Peyer's patch (tissue), 4 donors: ENCODE measurements around the gene KMT5C.
A peak's percentile ranks its signal among the peaks of the same experiment; 100 is the strongest.

Experiments used
- POLR2A ChIP-seq, 2 donors: fragments of 450-650 bp; IDR thresholded peaks; one replicate each; pipeline ENCODE4 v1.5.1; 2017; ENCODE audit warnings: antibody characterized with exemption in 2 of 2, mild to moderate bottlenecking in 2 of 2, moderate library complexity in 2 of 2
- TF ChIP-seq, protein P1 (sequence below), 6 experiments: fragments of 450-650 bp in 4 of 6; fragments of 200-600 bp in 2 of 6; sonication (generic) in 1 of 6; IDR thresholded peaks; one replicate each; pipeline ENCODE4 v1.5.1; 2017 to 2019; ENCODE audit warnings: antibody characterized with exemption in 6 of 6, mild to moderate bottlenecking in 3 of 6, moderate library complexity in 1 of 6

GRCh38 chr19:55339105-55339888 lies at the start of gene KMT5C:
- TF ChIP-seq POLR2A (IDR thresholded peaks at IDR 0.05) = peak in 1 of 2 donors; percentile 62
- TF ChIP-seq, protein P1, sequence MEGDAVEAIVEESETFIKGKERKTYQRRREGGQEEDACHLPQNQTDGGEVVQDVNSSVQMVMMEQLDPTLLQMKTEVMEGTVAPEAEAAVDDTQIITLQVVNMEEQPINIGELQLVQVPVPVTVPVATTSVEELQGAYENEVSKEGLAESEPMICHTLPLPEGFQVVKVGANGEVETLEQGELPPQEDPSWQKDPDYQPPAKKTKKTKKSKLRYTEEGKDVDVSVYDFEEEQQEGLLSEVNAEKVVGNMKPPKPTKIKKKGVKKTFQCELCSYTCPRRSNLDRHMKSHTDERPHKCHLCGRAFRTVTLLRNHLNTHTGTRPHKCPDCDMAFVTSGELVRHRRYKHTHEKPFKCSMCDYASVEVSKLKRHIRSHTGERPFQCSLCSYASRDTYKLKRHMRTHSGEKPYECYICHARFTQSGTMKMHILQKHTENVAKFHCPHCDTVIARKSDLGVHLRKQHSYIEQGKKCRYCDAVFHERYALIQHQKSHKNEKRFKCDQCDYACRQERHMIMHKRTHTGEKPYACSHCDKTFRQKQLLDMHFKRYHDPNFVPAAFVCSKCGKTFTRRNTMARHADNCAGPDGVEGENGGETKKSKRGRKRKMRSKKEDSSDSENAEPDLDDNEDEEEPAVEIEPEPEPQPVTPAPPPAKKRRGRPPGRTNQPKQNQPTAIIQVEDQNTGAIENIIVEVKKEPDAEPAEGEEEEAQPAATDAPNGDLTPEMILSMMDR (IDR thresholded peaks at IDR 0.05) = peak in 5 of 6 experiments; percentile 16 to 77 (median 65)
